Adrenal gland (tissue), 19 donors: ENCODE results near the gene HES3. TPM values are rescaled to one million over a fixed set of nuclear protein-coding genes. Genes with fewer than 3 reads are reported as not detected.
A peak's percentile ranks its signal among the peaks of the same experiment; 100 is the strongest.

ENCODE experiments used
- DNase-seq, 7 donors: peaks; one replicate each; pipeline ENCODE4 v3.0.0-alpha.2; 2019 to 2020
- H3K27ac ChIP-seq, 5 donors: fragments of 200-600 bp; sonication (generic) in 4 of 5; 1 replicate in 3 of 5; 2 replicates in 2 of 5; pipeline versions ENCODE4 v1.5.1 to v1.8.0; 2016 to 2020; ENCODE audit warnings: mild to moderate bottlenecking in 1 of 5
- H3K27me3 ChIP-seq: fragments of 200-600 bp; 2 replicates; pipeline ENCODE4 v1.8.0; 2021
- H3K36me3 ChIP-seq, 2 donors: fragments of 200-600 bp; replicated peaks in 1 of 2; 1 replicate in 1 of 2; 2 replicates in 1 of 2; pipeline versions ENCODE4 v1.5.1 to v1.8.0; 2018 to 2022
- H3K4me1 ChIP-seq, 2 donors: fragments of 200-600 bp; replicated peaks in 1 of 2; 1 replicate in 1 of 2; 2 replicates in 1 of 2; pipeline versions ENCODE4 v1.5.1 to v1.8.0; 2018 to 2021
- H3K4me3 ChIP-seq, 4 donors: fragments of 200-600 bp; sonication (generic) in 3 of 4; one replicate each; pipeline ENCODE4 v1.5.1; 2016 to 2018
- H3K9me3 ChIP-seq, 3 donors: fragments of 200-600 bp; sonication (generic) in 1 of 3; replicated peaks in 1 of 3; 1 replicate in 2 of 3; 2 replicates in 1 of 3; pipeline versions ENCODE4 v1.5.1 to v1.8.0; 2016 to 2021
- CTCF ChIP-seq, 6 experiments: fragments of 450-650 bp in 4 of 6; fragments of 200-600 bp in 2 of 6; sonication (generic) in 1 of 6; IDR thresholded peaks; 1 replicate in 5 of 6; 2 replicates in 1 of 6; pipeline versions ENCODE4 v1.5.1 to v1.8.0; 2016 to 2021; ENCODE audit warnings: antibody characterized with exemption in 6 of 6, mild to moderate bottlenecking in 2 of 6, moderate library complexity in 1 of 6
- POLR2A ChIP-seq, 2 donors: fragments of 450-650 bp; IDR thresholded peaks; one replicate each; pipeline ENCODE4 v1.6.1; 2017; ENCODE audit warnings: antibody characterized with exemption in 2 of 2, mild to moderate bottlenecking in 2 of 2, moderate library complexity in 1 of 2
- WGBS, 4 donors: extraction: QIAGEN DNeasy Blood & Tissue Kit in 2 of 4; methylation state at CpG; one replicate each; pipeline versions ENCODE4 v1.1.5 to v1.1.7; 2013 to 2017; 5-methylcytosine and 5-hydroxymethylcytosine counted together
- intact Hi-C, 2 donors: fragments of 100-400 bp; cut with DNase I; formaldehyde crosslinking; loops; one replicate each; pipeline versions ENCODE4 v1.14.1 to v1.15.0; 2022 to 2023
- long read RNA-seq, 10 donors: library from polyadenylated mRNA in 3 of 10; unstranded in 2 of 10; stranded (forward) in 1 of 10; transcript quantifications; one replicate each; pipeline ENCODE4 v2.0.0 and lab custom pipeline, GENCODE V29; 2021 to 2026
- polyA plus RNA-seq, 3 donors: library from polyadenylated mRNA; stranded (reverse); fragments of 200-250 nt in 2 of 3; fragments of 350-450 nt in 1 of 3; fragmentation: Illumina TruSeq in 1 of 3; extraction: RNeasy Lipid Tissue Mini Kit (QIAGEN cat#74804) in 1 of 3; gene quantifications; one replicate each; pipeline ENCODE4 v1.2.3, GENCODE V29; 2013 to 2014
- total RNA-seq, 9 donors: library from RNA; depleted of rRNA in 4 of 9; stranded (reverse); fragments of >200 nt in 4 of 9; fragments of 120-200 nt in 1 of 9; fragmentation: NEBNext Ultra II Directional in 1 of 9; extraction: Animal tissue kit (Norgen Biotek cat#: 25700) in 1 of 9; gene quantifications; one replicate each; pipeline versions ENCODE4 v1.1.0 to v1.2.4, GENCODE V29; 2013 to 2023
- donor health status: healthy with polysubstance abuse.
- donor health status: Bipolar disorder and iron deficiency.
- donor health status: DM: yes; HTN: yes; CAD: no.
- donor health status: DM: no; HTN: no; CAD: no.
- donor health status: DM: no; HTN: no; CAD: no.
- donor health status: DM: yes; HTN: yes; CAD: no.

HES3 gene
- total RNA-seq (not detected), polyA plus RNA-seq (not detected)
- long read RNA-seq, donor 1, result 0 reads
- long read RNA-seq, donor 2, result 0 reads
- long read RNA-seq, donor 3, result 0 reads
- long read RNA-seq, donor 4, result 0 reads
- long read RNA-seq, donor 5, result 0 reads
- long read RNA-seq, donor 6, result 0 reads
- long read RNA-seq, donor 7, result 0 reads
- long read RNA-seq, donor 8, result 0 reads
- long read RNA-seq, donor 9, result 0 reads
- long read RNA-seq, donor 10, result 0 reads

GRCh38 chr1:6243993-6244392 lies at the start of gene HES3:
Gene HES3, plus strand, starts transcription at chr1:6244179. Its CDS starts 187 bp downstream, at chr1:6244366.
- Histone ChIP-seq H3K36me3 (no peaks in the 10 kb centered on the region), H3K4me1 (peaks cover 5 to 27% of the 10 kb centered on the region in 2 donors), H3K4me3 (no peak within 1 kb of the TSS), H3K27ac (no peak within 1 kb of the TSS), H3K27me3 (peaks cover 54% of the 10 kb centered on the region), H3K9me3 (no peaks in the 10 kb centered on the region)
- 2 to 6% (median 4%) methylated on average over 6 to 16 of the region's 16 CpGs for WGBS, 4 donors
- no peak for DNase-seq
- intact Hi-C loops, result loop anchor here (5.0 kb wide), 3 partner anchors 37 to 192 kb away; partner anchors contain the start of gene RNF207 (in 2 of the 2)
- TF ChIP-seq POLR2A (IDR thresholded peaks at IDR 0.05) (no peak), CTCF (IDR thresholded peaks at IDR 0.05) (no peak)

GRCh38 chr1:6197746-6198427 lies 46.1 kb upstream of the HES3 start:
- Histone ChIP-seq H3K4me1 (peaks cover 9 to 21% of the 10 kb centered on the region in 2 donors), H3K27me3 (no peaks in the 10 kb centered on the region), H3K27ac (no peak overlapping the region), H3K9me3 (no peaks in the 10 kb centered on the region), H3K4me3 (peak overlapping the region in 2 of 4 donors; percentile 78 to 97), H3K36me3 (peaks cover 0 to 43% of the 10 kb centered on the region in 2 donors)
- intact Hi-C loops, result no loop called here
- DNase-seq, result no peak
- WGBS, 4 donors, result 53 to 61% (median 56%) methylated on average over 6 of the region's 6 CpGs
- TF ChIP-seq CTCF (IDR thresholded peaks at IDR 0.05) (no peak), POLR2A (IDR thresholded peaks at IDR 0.05) (no peak)

GRCh38 chr1:6198646-6199297 lies 45.2 kb upstream of the HES3 start:
- DNase-seq, result peak in 2 of 7 donors; percentile 32 to 40
- Histone ChIP-seq H3K9me3 (no peaks in the 10 kb centered on the region), H3K4me1 (peaks cover 9 to 21% of the 10 kb centered on the region in 2 donors), H3K27ac (peak overlapping the region in 4 of 5 donors; percentile 75 to 90 (median 79)), H3K27me3 (no peaks in the 10 kb centered on the region), H3K36me3 (peaks cover 0 to 34% of the 10 kb centered on the region in 2 donors), H3K4me3 (peak overlapping the region; percentile 78 to 97 (median 88))
- intact Hi-C loops, result no loop called here
- WGBS, 4 donors, result 0 to 1% (median 1%) methylated on average over 19 to 31 of the region's 31 CpGs
- TF ChIP-seq CTCF (IDR thresholded peaks at IDR 0.05), result no peak
- TF ChIP-seq POLR2A (IDR thresholded peaks at IDR 0.05), result no peak
